Fibroblast of skin of left quadriceps (primary cell): Measurements from ENCODE around the gene CELF1.
"Not testable (repeated sequence)": the region's sequence is repeated elsewhere in the genome, so short reads cannot be mapped to it uniquely, and the experiment has no call there.

Source experiments
- DNase-seq, 2 experiments: peaks; one replicate each; pipeline ENCODE4 v3.0.0-alpha.2; 2013; ENCODE audit warnings: low read depth in 2 of 2

Gene CELF1

GRCh38 chr11:47538741-47539565 is 14.0 kb downstream of the CELF1 start:
- DNase-seq = no peak

GRCh38 chr11:47536915-47537314 is 16.0 kb downstream of the CELF1 start:
- no peak for DNase-seq

GRCh38 chr11:47534704-47535251 is 18.2 kb downstream of the CELF1 start:
- no peak for DNase-seq

GRCh38 chr11:47533690-47534151 is 19.2 kb downstream of the CELF1 start:
- DNase-seq = peak; percentile 67 to 69

GRCh38 chr11:47532597-47533213 is 20.2 kb downstream of the CELF1 start:
- DNase-seq = no peak

GRCh38 chr11:47531666-47532065 is 21.3 kb downstream of the CELF1 start:
- no peak for DNase-seq

- not testable (repeated sequence) for DNase-seq
Measured at GRCh38 chr11:47530721-47531120, 22.2 kb downstream of the CELF1 start.

- no peak for DNase-seq
Measured at GRCh38 chr11:47529951-47530350, 23.0 kb downstream of the CELF1 start.

- DNase-seq = no peak
Measured at GRCh38 chr11:47527186-47527585, 25.7 kb downstream of the CELF1 start.

- DNase-seq = not testable (repeated sequence)
Measured at GRCh38 chr11:47526032-47526431, 26.9 kb downstream of the CELF1 start.

- no peak for DNase-seq
Measured at GRCh38 chr11:47524291-47524874, 28.5 kb downstream of the CELF1 start.

- peak; percentile 47 to 50 for DNase-seq
Measured at GRCh38 chr11:47523490-47524225, 29.3 kb downstream of the CELF1 start.

GRCh38 chr11:47518212-47518964 is 34.5 kb downstream of the CELF1 start:
- DNase-seq = no peak

- DNase-seq = no peak
Measured at GRCh38 chr11:47516984-47517853, 35.7 kb downstream of the CELF1 start.

GRCh38 chr11:47516155-47516554 is 36.8 kb downstream of the CELF1 start:
- DNase-seq = no peak

GRCh38 chr11:47514825-47515647 is 37.9 kb downstream of the CELF1 start:
- DNase-seq = peak in 1 of 2 experiments; percentile 33

GRCh38 chr11:47512701-47513100 is 40.2 kb downstream of the CELF1 start:
- no peak for DNase-seq

GRCh38 chr11:47511917-47512316 is 41.0 kb downstream of the CELF1 start:
- DNase-seq = no peak

- DNase-seq = no peak
Measured at GRCh38 chr11:47510209-47510608, 42.7 kb downstream of the CELF1 start.
